A673 (cell line): ENCODE results near the gene CYBA. TPM values are rescaled to one million over a fixed set of nuclear protein-coding genes. Genes with fewer than 3 reads are reported as not detected.

Source experiments
- BruUV-seq: library from RNA; stranded (reverse); fragments of 400-500 nt; replicated peaks from 2 replicates; lab custom pipeline; 2021; lab: Mats Ljungman, UMichigan
- CTCF ChIA-PET: fragments of 300-600 bp; sonication (Branson Sonifier 250); formaldehyde crosslinking; loops from one replicate; lab custom pipeline; 2022; ENCODE audit warnings: antibody characterized with exemption; lab: Charles Lee
- POLR2A ChIA-PET: fragments of 300-600 bp; sonication (Branson Sonifier 250); formaldehyde crosslinking; loops from one replicate; lab custom pipeline; 2022; ENCODE audit warnings: antibody characterized with exemption; ENCODE audit not compliant: low non-redundant PET; lab: Charles Lee
- DNase-seq: peaks from one replicate; pipeline ENCODE4 v3.0.0-alpha.2; 2015; ENCODE audit warnings: low spot score
- H3K27ac ChIP-seq: fragments of 200-600 bp; sonication (generic); 2 replicates; pipeline ENCODE4 v1.5.1; 2016; ENCODE audit warnings: mixed run types, low read depth, mild to moderate bottlenecking, mixed read lengths, antibody characterized with exemption, low read length; ENCODE audit not compliant: poor library complexity, severe bottlenecking
- H3K27me3 ChIP-seq: fragments of 200-600 bp; sonication (generic); replicated peaks from 2 replicates; pipeline ENCODE4 v1.6.1; 2017; ENCODE audit warnings: mixed run types, low read depth, mild to moderate bottlenecking, mixed read lengths, antibody characterized with exemption, low read length; ENCODE audit not compliant: insufficient read depth, poor library complexity
- H3K36me3 ChIP-seq: fragments of 200-600 bp; sonication (generic); 2 replicates; pipeline ENCODE4 v1.6.1; 2016; ENCODE audit warnings: mixed run types, mild to moderate bottlenecking, mixed read lengths, antibody characterized with exemption, low read length; ENCODE audit not compliant: insufficient read depth, poor library complexity, severe bottlenecking
- H3K4me1 ChIP-seq: fragments of 200-600 bp; sonication (generic); 2 replicates; pipeline ENCODE4 v1.6.1; 2017; ENCODE audit warnings: mixed run types, mild to moderate bottlenecking, mixed read lengths, antibody characterized with exemption, low read length; ENCODE audit not compliant: insufficient read depth, poor library complexity, severe bottlenecking
- H3K4me3 ChIP-seq: fragments of 200-600 bp; sonication (generic); 2 replicates; pipeline ENCODE4 v1.5.1; 2016; ENCODE audit warnings: low read depth, mixed run types, mild to moderate bottlenecking, mixed read lengths, low read length; ENCODE audit not compliant: poor library complexity, severe bottlenecking
- H3K9me3 ChIP-seq: fragments of 200-600 bp; sonication (generic); 2 replicates; pipeline ENCODE4 v1.6.1; 2016; ENCODE audit warnings: mixed run types, low read depth, mild to moderate bottlenecking, mixed read lengths, antibody characterized with exemption, low read length; ENCODE audit not compliant: poor library complexity, severe bottlenecking
- CTCF ChIP-seq: fragments of 300-800, 200-600 bp; sonication (generic); conservative IDR thresholded peaks from 2 replicates; pipeline ENCODE4 v1.5.1; 2017; ENCODE audit warnings: low read depth, mild to moderate bottlenecking, antibody characterized with exemption, low read length, moderate library complexity, mixed read lengths
- EZH2 ChIP-seq: fragments of 200-600 bp; sonication (generic); IDR thresholded peaks from 2 replicates; pipeline ENCODE4 v1.6.1; 2017; ENCODE audit warnings: borderline replicate concordance, low read depth, mild to moderate bottlenecking, mixed read lengths, antibody characterized with exemption, low read length; ENCODE audit not compliant: poor library complexity, severe bottlenecking
- intact Hi-C: fragments of 100-400 bp; cut with micrococcal nuclease; formaldehyde crosslinking; loops from one replicate; pipeline ENCODE4 v1.10.0; 2022; ENCODE audit not compliant: unreplicated experiment
- total RNA-seq: library from RNA; stranded (reverse); gene quantifications from 2 replicates; pipeline ENCODE4 v1.2.3, GENCODE V29; 2021

The CYBA gene
- total RNA-seq, 1 experiment from 2014 or later = 44.7 TPM

- Histone ChIP-seq H3K4me1 (peaks cover 3% of the 10 kb centered on the region), H3K27ac (no peak overlapping the region), H3K27me3 (no peaks in the 10 kb centered on the region), H3K36me3 (peaks cover 12% of the 10 kb centered on the region), H3K4me3 (no peak overlapping the region), H3K9me3 (no peaks in the 10 kb centered on the region)
- intact Hi-C loops = no loop called here
- TF ChIP-seq EZH2 (no peak), CTCF (no peak)
- ChIA-PET CTCF (no interaction called here), POLR2A (no interaction called here)
- no peak for DNase-seq
- BruUV-seq = no TSS peak
Measured at GRCh38 chr16:88695753-88696152, 44.9 kb upstream of the CYBA start.

- no TSS peak for BruUV-seq
- peaks cover 12% of the 10 kb centered on the region for H3K36me3 ChIP-seq
- no peaks in the 10 kb centered on the region for H3K27me3 ChIP-seq
- CTCF ChIA-PET = no interaction called here
- DNase-seq = no peak
- H3K9me3 ChIP-seq = no peaks in the 10 kb centered on the region
- H3K4me1 ChIP-seq = no peaks in the 10 kb centered on the region
- TF ChIP-seq CTCF (no peak), EZH2 (no peak)
- intact Hi-C loops = no loop called here
- no peak overlapping the region for H3K27ac ChIP-seq
- POLR2A ChIA-PET = no interaction called here
- no peak overlapping the region for H3K4me3 ChIP-seq
Measured at GRCh38 chr16:88695218-88695617, 44.4 kb upstream of the CYBA start.

- no peaks in the 10 kb centered on the region for H3K9me3 ChIP-seq
- intact Hi-C loops = no loop called here
- CTCF ChIA-PET = no interaction called here
- H3K27ac ChIP-seq = no peak overlapping the region
- BruUV-seq = no TSS peak
- H3K27me3 ChIP-seq = no peaks in the 10 kb centered on the region
- TF ChIP-seq EZH2 (no peak), CTCF (no peak)
- no peaks in the 10 kb centered on the region for H3K4me1 ChIP-seq
- H3K36me3 ChIP-seq = peaks cover 7% of the 10 kb centered on the region
- H3K4me3 ChIP-seq = no peak overlapping the region
- POLR2A ChIA-PET = no interaction called here
- DNase-seq = no peak
Measured at GRCh38 chr16:88694221-88695087, 43.6 kb upstream of the CYBA start.
